GM19438 (cell line): Measurements from ENCODE around the gene CAMKK1.
"Not testable (repeated sequence)": the region's sequence is repeated elsewhere in the genome, so short reads cannot be mapped to it uniquely, and the experiment has no call there.

Source experiments
- ATAC-seq: cut with Tn5 transposase; IDR thresholded peaks from one replicate; pipeline ENCODE4 v1.9.1; 2021; ENCODE audit warnings: low read depth; ENCODE audit not compliant: unreplicated experiment

The CAMKK1 gene

GRCh38 chr17:3880983-3881382 lies 11.9 kb downstream of the CAMKK1 start:
- ATAC-seq = no peak

GRCh38 chr17:3879591-3880417 lies 13.0 kb downstream of the CAMKK1 start:
- ATAC-seq = no peak

GRCh38 chr17:3879186-3879585 lies 13.7 kb downstream of the CAMKK1 start:
- no peak for ATAC-seq

GRCh38 chr17:3877220-3877619 lies 15.6 kb downstream of the CAMKK1 start:
- ATAC-seq = no peak

GRCh38 chr17:3875317-3875716 lies 17.5 kb downstream of the CAMKK1 start:
- ATAC-seq = no peak

GRCh38 chr17:3873862-3874261 lies 19.0 kb downstream of the CAMKK1 start:
- ATAC-seq = no peak

GRCh38 chr17:3870871-3871306 lies 22.0 kb downstream of the CAMKK1 start:
- ATAC-seq = peak; percentile 74

GRCh38 chr17:3867606-3868005 lies 25.2 kb downstream of the CAMKK1 start:
- ATAC-seq = no peak

GRCh38 chr17:3867106-3867505 lies 25.7 kb downstream of the CAMKK1 start:
- no peak for ATAC-seq

GRCh38 chr17:3866276-3866675 lies 26.6 kb downstream of the CAMKK1 start:
- ATAC-seq = no peak

GRCh38 chr17:3865176-3865575 lies 27.7 kb downstream of the CAMKK1 start:
- no peak for ATAC-seq

GRCh38 chr17:3864534-3864933 lies 28.3 kb downstream of the CAMKK1 start:
- no peak for ATAC-seq

GRCh38 chr17:3861761-3862681 lies 30.8 kb downstream of the CAMKK1 start:
- no peak for ATAC-seq

GRCh38 chr17:3860939-3861700 lies 31.7 kb downstream of the CAMKK1 start:
- no peak for ATAC-seq

GRCh38 chr17:3859940-3860339 lies 32.9 kb downstream of the CAMKK1 start:
- ATAC-seq = no peak

- no peak for ATAC-seq
These were observed 35.4 kb downstream of the CAMKK1 start for GRCh38 chr17:3857261-3858105.

GRCh38 chr17:3854204-3854603 lies 38.6 kb downstream of the CAMKK1 start:
- ATAC-seq = not testable (repeated sequence)

GRCh38 chr17:3852561-3852960 lies 40.3 kb downstream of the CAMKK1 start:
- ATAC-seq = no peak

- no peak for ATAC-seq
These were observed 41.3 kb downstream of the CAMKK1 start for GRCh38 chr17:3851461-3852100.
